HG02938 (cell line): Measurements from ENCODE around the gene RAB6C.
A peak's percentile ranks its signal among the peaks of the same experiment; 100 is the strongest.
"Not testable (repeated sequence)": the region's sequence is repeated elsewhere in the genome, so short reads cannot be mapped to it uniquely, and the experiment has no call there.

ENCODE experiments used
- ATAC-seq: cut with Tn5 transposase; IDR thresholded peaks from one replicate; pipeline ENCODE4 v1.9.1; 2021; ENCODE audit warnings: mild to moderate bottlenecking, moderate library complexity; ENCODE audit not compliant: unreplicated experiment

The RAB6C gene

DNA sequence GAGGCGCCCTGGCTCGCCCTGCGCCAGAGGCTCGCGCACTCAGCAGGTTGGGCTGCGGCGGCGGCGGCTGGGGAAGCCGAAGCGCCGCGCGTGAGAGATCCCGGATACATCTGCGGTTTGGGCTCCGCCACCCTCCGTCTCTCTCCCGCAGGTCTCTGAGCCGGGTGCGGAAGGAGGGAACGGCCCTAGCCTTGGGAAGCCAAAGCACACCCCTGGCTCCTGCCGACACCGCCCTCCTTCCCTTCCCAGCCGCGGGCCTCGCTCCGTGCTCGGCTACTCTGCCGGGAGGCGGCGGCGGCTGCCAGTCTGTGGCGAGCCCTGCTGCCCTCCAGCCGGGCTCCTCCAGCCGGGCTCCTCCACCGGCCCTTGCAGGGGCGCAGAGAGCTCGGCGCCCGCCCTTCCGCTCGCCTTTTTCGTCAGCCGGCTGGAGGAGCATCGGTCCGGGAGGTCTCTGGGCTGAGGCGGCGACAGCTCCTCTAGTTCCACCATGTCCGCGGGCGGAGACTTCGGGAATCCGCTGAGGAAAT, at the start of gene RAB6C:
Gene RAB6C, plus strand, starts transcription at position 38 of the 527 bp plus-strand sequence. Its CDS starts 450 bp downstream, at position 488.
- ATAC-seq: not testable (repeated sequence)

DNA sequence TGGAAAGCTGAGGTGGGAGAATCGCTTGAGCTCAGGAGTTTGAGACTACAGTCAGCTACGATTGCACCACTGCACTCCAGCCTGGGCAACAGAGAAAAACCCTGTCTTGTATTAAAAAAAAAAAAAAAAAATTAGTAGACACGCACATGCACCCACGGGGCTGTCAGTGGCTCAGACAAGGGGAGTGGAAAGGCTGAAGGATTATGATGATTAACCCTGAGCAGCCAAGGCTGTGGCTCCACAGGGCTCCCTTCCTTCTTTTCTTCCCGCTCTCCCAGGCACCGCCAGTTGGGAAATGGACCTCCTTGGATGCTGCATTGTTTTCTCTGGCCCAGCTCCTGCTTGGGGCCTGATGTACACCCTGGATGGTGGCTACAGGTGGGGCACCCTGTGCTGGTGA, 49.0 kb upstream of the RAB6C start:
- ATAC-seq: no peak

DNA sequence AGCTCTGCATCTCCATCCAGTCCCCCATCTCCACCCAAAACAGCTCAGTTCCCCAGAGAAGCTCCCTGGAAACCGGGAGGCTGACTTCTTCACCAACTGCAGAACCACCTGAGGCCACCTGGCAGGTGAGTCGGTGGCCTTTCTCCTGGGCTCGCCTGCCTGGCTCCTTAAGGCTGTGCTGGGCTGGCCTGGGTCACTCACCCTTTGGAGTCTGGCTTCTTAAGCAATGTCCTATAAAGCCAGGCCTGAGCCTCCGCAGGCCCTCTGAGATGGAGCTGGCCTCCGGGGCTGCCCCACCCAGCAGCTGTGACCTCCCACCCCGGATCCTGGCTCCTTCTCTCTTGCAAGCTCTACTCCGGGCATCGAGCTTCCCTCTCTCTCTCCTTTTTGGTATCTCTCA, 46.1 kb upstream of the RAB6C start:
- ATAC-seq: not testable (repeated sequence)

DNA sequence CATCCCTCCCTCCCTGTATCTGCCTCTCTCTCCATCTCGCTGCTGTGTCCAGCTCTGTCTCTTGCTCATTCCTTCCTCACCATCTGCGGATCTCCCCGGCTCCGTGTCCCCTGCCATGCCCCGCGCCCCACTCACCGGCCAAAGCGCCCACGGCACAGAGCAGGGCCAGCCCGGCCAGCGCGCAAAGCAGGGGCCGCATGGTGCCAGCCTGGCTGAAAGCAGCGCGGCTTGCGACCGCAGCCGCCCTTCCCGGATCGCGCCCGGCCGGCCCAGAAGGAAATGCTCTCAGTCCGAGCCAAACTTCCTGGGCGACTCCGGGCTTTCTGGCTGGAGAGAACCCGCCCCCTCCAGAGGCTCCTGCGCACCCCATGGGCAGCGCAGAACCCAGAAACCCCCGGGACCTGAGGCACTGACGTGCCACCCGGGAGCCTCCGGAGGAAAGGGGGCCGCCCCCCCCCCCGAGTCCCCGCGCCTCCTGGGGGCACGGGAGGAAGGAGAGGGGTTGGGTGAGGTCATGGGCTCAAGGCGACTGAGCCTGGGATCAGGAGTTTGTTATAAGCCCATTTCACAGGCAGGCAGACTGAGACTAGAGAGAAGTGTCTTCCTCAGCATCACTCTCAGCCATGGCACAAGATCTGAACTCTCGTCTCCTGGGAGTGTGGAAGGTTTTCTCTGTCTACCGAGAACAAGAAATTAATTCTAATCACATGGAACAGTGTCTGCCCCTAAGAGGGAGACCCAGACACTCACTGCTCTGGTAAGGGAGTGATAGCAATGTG, 45.2 kb upstream of the RAB6C start:
- no peak for ATAC-seq

DNA sequence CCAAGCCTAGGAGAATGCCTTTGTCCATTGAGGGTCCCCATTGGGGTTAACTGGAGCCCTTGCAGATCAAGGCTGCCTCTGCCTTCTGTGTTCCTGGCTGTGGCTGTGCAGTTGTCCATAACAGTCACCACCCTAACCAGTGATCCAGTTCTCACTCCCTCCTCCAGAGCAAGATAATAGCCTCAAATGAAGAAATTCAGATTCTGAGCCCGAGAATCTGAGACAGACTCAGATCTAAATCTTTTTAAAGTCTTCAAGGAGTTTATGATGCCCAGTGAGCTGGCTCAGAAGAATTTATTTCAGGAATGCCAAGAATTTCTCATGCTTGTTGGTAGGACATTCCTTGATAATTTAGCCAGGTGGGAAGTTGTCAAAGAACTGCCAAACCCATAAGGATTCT, 44.3 kb upstream of the RAB6C start:
- ATAC-seq: no peak

DNA sequence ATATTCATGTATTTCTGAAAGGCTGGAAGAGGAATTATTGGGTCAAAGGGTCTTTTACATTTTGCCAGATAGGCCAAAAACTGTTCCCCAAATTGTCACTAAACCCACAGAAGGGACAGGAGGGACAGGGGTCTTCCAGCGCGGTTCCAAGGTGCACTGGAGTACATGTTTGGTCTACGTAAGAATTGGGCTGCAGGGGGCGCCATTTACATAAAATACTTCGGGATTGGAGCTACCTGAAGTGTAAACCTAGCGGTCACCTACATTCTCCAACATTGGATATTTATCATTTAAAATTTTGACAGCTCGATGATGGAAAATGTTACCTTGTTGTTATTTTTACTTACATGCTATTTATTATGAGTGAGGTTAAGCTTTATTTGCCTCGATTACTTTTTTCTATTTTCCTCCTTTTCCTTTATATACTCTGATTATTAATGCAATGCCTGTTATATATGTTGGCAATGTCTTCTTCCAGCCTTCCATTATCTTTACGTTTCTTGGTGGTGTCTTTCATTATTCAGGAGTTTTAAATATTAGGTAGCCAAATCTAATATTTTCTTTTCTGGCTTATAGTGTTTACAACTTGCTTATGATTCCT, 43.0 kb upstream of the RAB6C start:
- peak; percentile 45 for ATAC-seq

DNA sequence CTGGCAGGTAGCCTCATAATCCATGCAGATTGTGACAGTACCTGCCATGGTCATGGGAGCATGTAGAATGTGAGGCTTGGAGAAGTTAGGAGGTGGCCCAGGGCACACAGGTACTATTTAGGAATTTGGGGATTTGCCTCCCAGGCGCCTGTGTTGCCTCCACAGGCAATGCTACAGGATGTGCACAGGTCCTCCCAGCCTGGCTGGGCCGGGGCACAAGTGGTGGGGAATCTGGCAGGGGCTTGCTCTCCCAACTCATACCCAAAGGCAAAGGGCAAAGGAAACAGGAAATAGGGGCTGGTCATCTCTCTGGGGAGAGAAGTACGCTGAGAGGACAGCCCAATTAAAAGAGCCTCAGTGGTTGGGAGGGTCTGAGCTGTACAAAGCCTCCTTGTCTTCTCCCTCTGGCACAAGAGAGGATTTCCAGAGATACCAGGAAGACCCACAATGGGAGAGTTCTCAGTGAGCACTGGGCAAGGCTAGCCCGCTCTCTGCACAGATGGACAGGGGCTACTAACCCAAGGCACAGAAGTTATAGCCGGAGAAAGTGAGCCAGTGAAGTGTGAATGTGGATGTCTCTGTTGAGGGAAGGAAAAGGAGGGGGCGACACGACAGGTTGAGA, 40.5 kb upstream of the RAB6C start:
- ATAC-seq: not testable (repeated sequence)

DNA sequence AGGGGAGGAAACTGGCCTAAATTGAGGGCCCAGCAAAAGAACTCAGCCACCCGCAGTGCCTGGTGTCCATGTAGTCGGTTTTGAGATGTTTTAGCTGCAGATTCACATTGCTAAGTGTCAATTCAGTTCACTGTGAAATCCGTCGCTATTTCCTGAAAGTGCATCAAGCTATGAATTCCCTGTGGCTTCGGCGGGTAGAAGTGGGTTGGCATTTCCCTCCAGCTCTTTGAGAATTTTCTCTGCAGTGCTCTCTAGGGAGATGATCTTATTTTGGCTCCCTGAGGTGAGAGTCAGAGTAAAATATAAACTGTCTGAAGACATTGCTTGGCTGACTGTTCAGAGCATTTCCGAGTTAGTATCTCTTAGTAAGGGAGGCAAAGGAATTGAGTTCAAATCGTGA, 36.0 kb upstream of the RAB6C start:
- not testable (repeated sequence) for ATAC-seq

DNA sequence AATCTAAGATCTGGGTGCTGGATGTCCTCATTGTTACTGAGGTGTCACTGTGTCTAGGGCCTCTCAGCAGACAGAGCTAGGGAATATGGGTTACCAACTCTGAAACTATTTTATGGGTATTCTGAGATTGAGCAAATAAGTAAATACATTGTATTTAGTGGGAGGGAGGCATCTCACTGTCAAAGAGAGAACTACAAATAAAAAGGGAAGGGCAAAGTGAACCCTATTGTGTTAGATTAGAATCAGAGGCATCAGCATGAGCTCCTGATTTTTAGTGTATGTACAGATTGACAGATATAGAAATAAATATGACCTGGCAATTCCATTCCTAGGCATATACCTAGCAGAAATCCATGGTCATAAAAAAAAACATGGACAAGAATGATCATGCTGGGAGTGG, 33.9 kb upstream of the RAB6C start:
- ATAC-seq: no peak

DNA sequence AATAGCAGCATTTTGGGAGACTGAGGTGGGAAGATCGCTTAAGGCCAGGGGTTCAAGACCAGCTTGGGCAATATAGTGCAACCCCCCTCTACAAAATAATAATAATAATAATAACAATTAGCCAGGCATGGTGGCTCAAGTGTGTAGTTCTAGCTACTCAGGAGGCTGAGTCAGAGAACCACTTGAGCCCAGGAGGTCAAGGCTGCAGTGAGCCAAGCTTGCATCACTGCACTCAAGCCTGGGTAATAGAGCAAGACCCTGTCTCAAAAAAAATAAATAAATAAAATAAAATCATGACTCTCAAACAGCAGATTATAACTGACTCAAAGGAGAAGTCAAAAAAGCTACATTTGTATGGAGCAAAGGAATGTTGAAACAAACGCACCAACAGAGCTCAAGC, 31.8 kb upstream of the RAB6C start:
- not testable (repeated sequence) for ATAC-seq

DNA sequence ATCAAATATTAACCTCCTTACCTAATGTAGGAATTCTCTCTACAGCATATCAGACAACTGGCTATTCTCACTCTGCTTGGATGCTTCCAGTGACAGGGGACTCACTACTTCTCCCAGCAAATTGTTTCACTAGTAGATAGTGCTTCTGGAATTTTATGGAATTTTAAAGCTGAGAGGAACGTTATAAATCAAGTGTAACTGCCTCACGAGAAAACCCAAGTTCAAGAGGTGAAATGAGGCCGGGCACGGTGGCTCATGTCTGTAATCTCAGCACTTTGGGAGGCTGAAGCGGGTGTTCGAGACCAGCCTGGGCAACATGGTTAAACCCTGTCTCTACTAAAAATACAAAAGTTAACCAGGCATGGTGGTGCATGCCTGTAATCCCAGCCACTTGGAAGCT, 23.3 kb upstream of the RAB6C start:
- not testable (repeated sequence) for ATAC-seq

DNA sequence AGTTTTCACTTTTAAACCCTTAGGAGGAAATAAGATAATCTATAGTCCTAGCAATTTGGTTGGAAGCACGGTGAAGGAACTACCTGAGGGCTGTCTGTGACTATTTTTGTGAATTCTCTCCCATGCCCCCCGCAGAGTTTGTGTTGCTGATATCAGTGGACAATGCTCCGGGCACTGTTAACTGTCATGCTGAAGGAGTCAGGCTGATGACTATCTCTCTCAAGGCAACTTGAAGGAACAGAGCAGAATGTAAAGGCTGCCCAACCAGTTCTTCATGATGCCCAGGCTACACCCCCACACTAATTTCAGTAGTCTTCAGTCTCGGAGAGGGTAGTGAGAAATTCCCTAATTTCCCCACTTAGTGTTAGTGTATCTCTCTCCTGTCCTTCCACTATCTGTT, 21.6 kb upstream of the RAB6C start:
- ATAC-seq: no peak

DNA sequence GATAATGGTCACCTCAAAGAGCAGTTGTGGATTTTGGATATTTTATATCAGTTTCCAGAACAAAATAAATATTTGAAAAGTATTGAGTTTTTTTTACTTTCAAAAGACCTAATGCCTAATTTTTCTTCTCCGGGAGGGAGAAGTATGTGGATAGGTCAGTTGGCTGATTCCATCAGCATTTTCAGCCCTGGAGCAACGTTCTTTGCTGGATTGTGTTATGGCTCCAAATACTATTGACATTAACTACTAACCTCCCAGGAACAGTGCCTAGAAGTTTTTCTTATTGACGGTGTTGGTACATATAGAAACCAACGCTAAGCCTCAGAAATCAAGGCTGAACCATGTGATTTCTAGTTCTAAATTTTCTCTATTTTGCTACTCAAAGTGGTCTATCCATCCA, 20.7 kb upstream of the RAB6C start:
- ATAC-seq: not testable (repeated sequence)

DNA sequence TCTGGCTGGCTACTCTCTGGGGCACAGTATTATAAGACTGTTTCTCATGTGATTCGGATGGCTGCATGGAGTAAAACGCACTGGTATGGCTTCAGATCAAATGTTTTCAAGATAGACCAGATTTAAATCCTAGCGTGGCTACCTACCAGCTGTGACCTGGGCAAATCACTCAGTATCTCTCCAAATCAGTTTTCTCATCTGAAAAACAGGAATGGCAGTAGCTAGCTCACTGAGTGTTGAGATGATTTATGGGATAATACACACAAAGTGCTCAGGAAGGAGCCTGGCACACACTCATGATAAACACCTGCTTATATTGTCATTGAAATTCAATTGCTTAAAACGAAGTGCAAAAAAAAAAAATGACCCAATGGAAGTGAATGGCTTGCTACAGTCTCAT, 10.9 kb upstream of the RAB6C start:
- ATAC-seq: not testable (repeated sequence)

DNA sequence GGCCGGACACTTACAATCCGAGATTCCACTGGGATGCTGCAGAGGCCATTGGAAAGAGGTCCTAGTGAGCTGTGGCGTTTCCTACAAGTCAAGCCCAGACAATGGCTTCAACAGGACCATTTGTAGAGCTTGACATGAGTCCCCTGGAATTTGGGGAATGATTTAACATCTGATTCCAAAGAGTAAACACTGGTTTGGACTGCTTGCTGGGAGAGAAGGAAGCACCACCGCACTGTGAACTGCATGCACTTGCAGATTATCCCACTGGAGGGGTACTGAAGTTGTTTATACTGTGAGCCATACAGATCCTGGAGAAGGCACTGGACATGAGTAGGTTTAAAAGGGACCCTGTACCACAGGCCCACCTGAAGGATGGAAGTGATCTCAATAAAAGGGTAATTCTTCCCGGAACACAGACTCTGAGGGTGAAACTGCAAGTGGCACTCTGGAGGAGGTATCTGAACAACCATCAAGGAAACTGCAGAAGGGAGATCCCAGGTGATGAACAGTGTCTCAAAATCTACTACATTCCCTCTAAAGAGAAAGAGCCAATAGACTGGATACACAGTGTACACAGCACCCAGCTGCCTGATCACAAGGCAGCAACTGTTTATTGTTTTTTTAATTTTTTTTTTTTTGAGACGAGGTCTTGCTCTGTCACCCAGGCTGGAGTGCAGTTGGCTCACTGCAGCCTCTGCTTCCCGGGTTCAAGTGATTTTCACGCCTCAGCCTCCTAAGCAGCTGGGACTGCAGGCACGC, 4.3 kb upstream of the RAB6C start:
- ATAC-seq: no peak

DNA sequence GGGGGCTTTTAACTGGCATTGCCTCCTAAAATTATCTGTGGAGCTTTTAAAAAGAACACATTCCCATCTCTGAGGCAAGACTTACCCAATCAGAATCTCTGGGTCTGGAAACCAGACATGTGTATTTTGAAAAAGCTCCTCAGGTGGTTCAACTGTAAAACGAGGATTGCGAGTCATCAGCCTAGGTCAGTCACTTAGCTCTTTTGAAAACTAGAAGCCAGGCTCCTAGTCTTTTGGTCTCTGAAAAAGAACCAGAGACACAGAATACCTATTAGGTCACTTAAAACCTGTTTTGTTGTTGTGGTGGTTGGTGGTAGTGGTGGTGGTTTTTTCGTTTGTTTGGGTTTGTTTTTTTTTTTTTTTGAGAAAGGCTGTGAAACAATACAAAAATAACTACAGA, 2.5 kb upstream of the RAB6C start:
- ATAC-seq: not testable (repeated sequence)

DNA sequence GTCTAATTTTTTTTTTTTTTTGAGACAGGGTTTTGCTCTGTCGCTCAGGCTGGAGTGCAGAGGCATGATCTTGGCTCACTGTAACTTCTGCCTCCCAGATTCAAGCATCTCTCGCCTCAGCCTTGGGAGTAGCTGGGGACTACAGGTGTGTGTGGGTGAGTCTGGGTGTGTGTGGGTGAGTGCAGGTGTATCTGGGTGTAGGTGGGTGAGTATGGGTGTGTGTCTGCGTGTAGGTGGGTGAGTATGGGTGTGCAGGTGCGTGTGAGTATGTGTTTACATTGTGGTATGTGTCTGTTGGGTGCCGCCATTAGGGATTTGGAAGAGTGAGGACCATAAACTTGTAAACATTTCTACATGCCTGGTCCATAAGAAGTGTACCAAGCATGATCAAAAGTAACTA, 1.5 kb upstream of the RAB6C start:
- no peak for ATAC-seq

DNA sequence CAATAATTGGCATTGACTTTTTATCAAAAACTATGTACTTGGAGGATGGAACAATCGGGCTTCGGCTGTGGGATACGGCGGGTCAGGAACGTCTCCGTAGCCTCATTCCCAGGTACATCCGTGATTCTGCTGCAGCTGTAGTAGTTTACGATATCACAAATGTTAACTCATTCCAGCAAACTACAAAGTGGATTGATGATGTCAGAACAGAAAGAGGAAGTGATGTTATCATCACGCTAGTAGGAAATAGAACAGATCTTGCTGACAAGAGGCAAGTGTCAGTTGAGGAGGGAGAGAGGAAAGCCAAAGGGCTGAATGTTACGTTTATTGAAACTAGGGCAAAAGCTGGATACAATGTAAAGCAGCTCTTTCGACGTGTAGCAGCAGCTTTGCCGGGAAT, 780 bp downstream of the RAB6C start:
- ATAC-seq: not testable (repeated sequence)

DNA sequence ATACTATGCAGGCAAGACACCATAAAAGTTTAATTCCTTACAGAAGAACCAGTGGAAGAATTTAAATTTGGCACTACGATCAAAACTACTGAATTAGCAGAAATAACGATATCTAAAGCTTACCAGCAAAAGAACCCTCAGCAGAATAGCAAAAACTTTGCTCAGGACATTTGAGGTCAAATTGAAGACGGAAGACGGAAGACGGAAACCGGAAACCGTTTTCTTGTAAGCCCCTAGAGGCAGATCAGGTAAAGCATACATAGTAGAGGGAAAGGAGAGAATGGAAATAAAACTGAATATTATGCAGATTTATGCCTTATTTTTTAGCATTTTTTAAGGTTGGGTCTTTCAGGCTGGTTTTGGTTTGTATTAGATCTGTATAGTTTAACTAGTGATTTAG, 2.2 kb downstream of the RAB6C start:
- not testable (repeated sequence) for ATAC-seq

DNA sequence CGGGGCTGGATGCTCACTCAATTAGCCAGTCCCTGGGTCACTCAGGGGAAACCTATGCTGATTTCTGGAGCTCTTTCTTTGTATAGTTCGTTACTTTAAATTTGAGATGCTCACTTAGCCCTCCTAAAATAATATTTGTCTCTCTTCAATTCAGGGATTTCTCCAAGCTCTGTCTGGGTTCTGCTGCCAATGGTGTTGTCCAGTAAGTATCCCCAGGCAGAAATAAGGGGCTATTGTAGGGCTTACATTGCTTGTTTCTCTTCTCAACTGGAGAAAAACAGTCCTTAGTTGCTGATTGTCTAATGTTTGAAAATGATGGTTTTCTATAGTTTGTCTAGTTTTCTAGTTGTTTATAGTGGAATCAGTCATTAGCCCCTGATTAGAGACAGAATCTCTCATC, 5.0 kb downstream of the RAB6C start:
- no peak for ATAC-seq

DNA sequence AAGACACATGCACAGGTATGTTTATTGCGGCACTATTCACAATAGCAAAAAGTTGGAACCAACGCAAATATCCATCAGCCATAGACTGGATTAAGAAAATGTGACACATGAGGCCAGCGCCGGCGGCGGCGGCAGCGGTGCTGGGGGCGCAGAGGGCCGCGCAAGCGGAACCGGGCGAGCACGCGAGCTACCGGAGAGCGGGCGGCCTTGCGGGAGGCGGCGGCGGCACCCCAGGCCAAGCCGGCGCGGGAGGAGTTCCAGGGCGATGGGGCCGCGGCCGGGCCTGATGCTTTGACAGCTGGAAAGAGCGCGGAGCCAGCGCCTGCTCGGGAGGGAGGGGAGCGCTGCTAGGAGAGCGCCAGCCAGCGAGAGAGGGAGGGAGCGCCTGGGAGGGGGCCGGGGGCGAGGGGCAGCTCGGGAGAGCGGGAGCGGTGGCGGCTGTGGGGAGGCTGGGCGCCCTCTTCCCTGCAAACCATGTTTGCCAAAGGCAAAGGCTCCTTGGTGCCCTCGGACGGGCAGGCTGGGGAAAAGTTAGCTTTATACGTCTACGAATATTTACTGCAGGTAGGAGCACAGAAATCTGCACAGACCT, 13.0 kb downstream of the RAB6C start:
- ATAC-seq: not testable (repeated sequence)
